ENCODE data around the gene GOLGA6L10.
"Not testable (repeated sequence)": the region's sequence is repeated elsewhere in the genome, so short reads cannot be mapped to it uniquely, and the experiment has no call there.

Gene GOLGA6L10

GRCh38 chr15:82349375-82349774 is at the start of gene GOLGA6L10:
Gene GOLGA6L10 (minus strand): TSS chr15:82349475. CDS start chr15:82349375, 100 bp downstream.
- H3K4me3 ChIP-seq (ENCODE audit: low read depth, low read length); DNase-seq; H3K36me3 ChIP-seq (replicated peaks); H3K27ac ChIP-seq; in situ Hi-C loops (cut with HindIII; ENCODE audit: low pct_ligation_motif_present, low sequenced_read_pairs); H3K27me3 ChIP-seq (replicated peaks): not testable (repeated sequence)

GRCh38 chr15:82398785-82399184 is 49.5 kb upstream of the GOLGA6L10 start:
- in situ Hi-C loops (cut with HindIII; ENCODE audit: low pct_ligation_motif_present, low sequenced_read_pairs): no loop called here
- DNase-seq: no peak
- Histone ChIP-seq H3K4me3 (ENCODE audit: low read depth, low read length) (no peak overlapping the region), H3K36me3 (replicated peaks) (no peaks in the 10 kb centered on the region), H3K27me3 (replicated peaks) (no peaks in the 10 kb centered on the region), H3K27ac (no peak overlapping the region)
- TF ChIP-seq CTCF (IDR thresholded peaks at IDR 0.05; ENCODE audit: low read depth, low read length, missing control alignments): no peak

GRCh38 chr15:82397817-82398216 is 48.5 kb upstream of the GOLGA6L10 start:
- H3K36me3 ChIP-seq (replicated peaks): no peaks in the 10 kb centered on the region
- DNase-seq: no peak
- in situ Hi-C loops (cut with HindIII; ENCODE audit: low pct_ligation_motif_present, low sequenced_read_pairs): no loop called here

GRCh38 chr15:82395788-82396187 is 46.5 kb upstream of the GOLGA6L10 start:
- in situ Hi-C loops (cut with HindIII; ENCODE audit: low pct_ligation_motif_present, low sequenced_read_pairs); H3K4me3 ChIP-seq (ENCODE audit: low read depth, low read length); DNase-seq; H3K36me3 ChIP-seq (replicated peaks); H3K27ac ChIP-seq; H3K27me3 ChIP-seq (replicated peaks): not testable (repeated sequence)

More at GRCh38 chr15:82397817-82398216, 48.5 kb upstream of the GOLGA6L10 start:
- H3K4me3 ChIP-seq (ENCODE audit: low read depth, low read length): no peak overlapping the region
- no peak for TF ChIP-seq CTCF (IDR thresholded peaks at IDR 0.05; ENCODE audit: low read depth, low read length, missing control alignments)
- no peak overlapping the region for H3K27ac ChIP-seq
- H3K27me3 ChIP-seq (replicated peaks): no peaks in the 10 kb centered on the region

GRCh38 chr15:82393671-82394070 is 44.4 kb upstream of the GOLGA6L10 start:
- peak; percentile 23 for TF ChIP-seq CTCF (IDR thresholded peaks at IDR 0.05; ENCODE audit: low read depth, low read length, missing control alignments)
- no peaks in the 10 kb centered on the region for H3K27me3 ChIP-seq (replicated peaks)
- H3K4me3 ChIP-seq (ENCODE audit: low read depth, low read length): no peak overlapping the region
- in situ Hi-C loops (cut with HindIII; ENCODE audit: low pct_ligation_motif_present, low sequenced_read_pairs): no loop called here
- H3K36me3 ChIP-seq (replicated peaks): no peaks in the 10 kb centered on the region
- H3K27ac ChIP-seq: no peak overlapping the region
- peak; percentile 82 for DNase-seq

- DNase-seq; H3K36me3 ChIP-seq (replicated peaks); H3K27me3 ChIP-seq (replicated peaks); H3K4me3 ChIP-seq (ENCODE audit: low read depth, low read length); H3K27ac ChIP-seq; in situ Hi-C loops (cut with HindIII; ENCODE audit: low pct_ligation_motif_present, low sequenced_read_pairs): not testable (repeated sequence)
Measured at GRCh38 chr15:82392077-82392476, 42.8 kb upstream of the GOLGA6L10 start.

- in situ Hi-C loops (cut with HindIII; ENCODE audit: low pct_ligation_motif_present, low sequenced_read_pairs); H3K27ac ChIP-seq; DNase-seq; H3K4me3 ChIP-seq (ENCODE audit: low read depth, low read length); H3K36me3 ChIP-seq (replicated peaks); H3K27me3 ChIP-seq (replicated peaks): not testable (repeated sequence)
Measured at GRCh38 chr15:82390152-82390551, 40.9 kb upstream of the GOLGA6L10 start.

- DNase-seq; H3K4me3 ChIP-seq (ENCODE audit: low read depth, low read length); H3K27me3 ChIP-seq (replicated peaks); in situ Hi-C loops (cut with HindIII; ENCODE audit: low pct_ligation_motif_present, low sequenced_read_pairs); H3K36me3 ChIP-seq (replicated peaks); H3K27ac ChIP-seq: not testable (repeated sequence)
Measured at GRCh38 chr15:82387209-82387608, 37.9 kb upstream of the GOLGA6L10 start.

GRCh38 chr15:82381330-82381955 is 32.2 kb upstream of the GOLGA6L10 start:
- H3K27ac ChIP-seq; in situ Hi-C loops (cut with HindIII; ENCODE audit: low pct_ligation_motif_present, low sequenced_read_pairs); H3K27me3 ChIP-seq (replicated peaks); DNase-seq; H3K4me3 ChIP-seq (ENCODE audit: low read depth, low read length); H3K36me3 ChIP-seq (replicated peaks): not testable (repeated sequence)

Measured in brain microvascular endothelial cell (primary cell).